ENCODE data around the gene IMP4. TPM values are rescaled to one million over a fixed set of nuclear protein-coding genes. Genes with fewer than 3 reads are reported as not detected.

IMP4 gene
- polyA plus RNA-seq, 3 donors: 57.6 to 81.2 (median 58.5) TPM

DNA sequence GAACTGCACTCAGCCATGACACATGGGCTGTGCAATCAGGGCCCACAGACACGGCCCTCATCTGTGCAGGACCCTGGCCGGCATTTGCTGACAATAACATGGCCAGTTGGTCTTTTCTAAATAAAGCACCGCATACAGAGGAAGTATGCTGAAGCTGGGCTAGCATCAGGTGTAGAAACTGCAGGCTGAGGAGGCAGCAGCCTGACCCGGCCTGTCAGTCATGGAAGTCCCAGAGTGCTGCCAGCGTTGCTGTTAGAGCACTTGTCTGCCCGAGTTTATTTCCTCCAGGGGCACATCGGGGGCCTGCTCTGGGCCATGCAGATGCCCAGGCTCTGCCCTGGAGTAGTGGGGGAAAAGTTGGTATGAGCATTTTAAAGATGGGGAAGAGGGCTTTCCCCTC, 9.0 kb downstream of the IMP4 start:
- H3K27me3 ChIP-seq (ENCODE audit: control insufficient read depth in 2 of 2, insufficient read depth in 2 of 2, low read length in 2 of 2): no peaks in the 10 kb centered on the region
- H3K36me3 ChIP-seq (replicated peaks in 1 of 2; ENCODE audit: control insufficient read depth in 1 of 2, insufficient read depth in 2 of 2, low read length in 2 of 2): peaks cover 19 to 24% of the 10 kb centered on the region in 2 donors
- peaks cover 7% of the 10 kb centered on the region for H3K79me2 ChIP-seq (ENCODE audit: insufficient read depth, low read length)
- 40% methylated on average over 6 of the region's 7 CpGs for WGBS (ENCODE audit: insufficient coverage)
- Mint-ChIP-seq H3K36me3 (peaks cover 27 to 30% of the 10 kb centered on the region in 2 donors), H3K27me3 (ENCODE audit: low read depth in 3 of 3) (peaks cover 0 to 2% (median 0%) of the 10 kb centered on the region in 3 donors), H3K4me1 (peaks cover 41% of the 10 kb centered on the region), H3K27ac (peak overlapping the region in 2 of 7 donors; percentile 76), H3K9me3 (peaks cover 0 to 2% (median 0%) of the 10 kb centered on the region in 7 donors), H3K4me3 (no peak overlapping the region)
- H3K4me1 ChIP-seq (ENCODE audit: control insufficient read depth in 1 of 2, insufficient read depth in 2 of 2, low read length in 2 of 2): peaks cover 34 to 46% of the 10 kb centered on the region in 2 donors
- intact Hi-C loops (cut with micrococcal nuclease): no loop called here
- H3K9ac ChIP-seq (ENCODE audit: insufficient read depth, low read length, poor library complexity, severe bottlenecking): no peak overlapping the region
- H2AFZ ChIP-seq (ENCODE audit: insufficient read depth, low read depth, low read length, poor library complexity, severe bottlenecking): no peak overlapping the region
- no peak for DNase-seq
- TF ChIP-seq, protein P1, sequence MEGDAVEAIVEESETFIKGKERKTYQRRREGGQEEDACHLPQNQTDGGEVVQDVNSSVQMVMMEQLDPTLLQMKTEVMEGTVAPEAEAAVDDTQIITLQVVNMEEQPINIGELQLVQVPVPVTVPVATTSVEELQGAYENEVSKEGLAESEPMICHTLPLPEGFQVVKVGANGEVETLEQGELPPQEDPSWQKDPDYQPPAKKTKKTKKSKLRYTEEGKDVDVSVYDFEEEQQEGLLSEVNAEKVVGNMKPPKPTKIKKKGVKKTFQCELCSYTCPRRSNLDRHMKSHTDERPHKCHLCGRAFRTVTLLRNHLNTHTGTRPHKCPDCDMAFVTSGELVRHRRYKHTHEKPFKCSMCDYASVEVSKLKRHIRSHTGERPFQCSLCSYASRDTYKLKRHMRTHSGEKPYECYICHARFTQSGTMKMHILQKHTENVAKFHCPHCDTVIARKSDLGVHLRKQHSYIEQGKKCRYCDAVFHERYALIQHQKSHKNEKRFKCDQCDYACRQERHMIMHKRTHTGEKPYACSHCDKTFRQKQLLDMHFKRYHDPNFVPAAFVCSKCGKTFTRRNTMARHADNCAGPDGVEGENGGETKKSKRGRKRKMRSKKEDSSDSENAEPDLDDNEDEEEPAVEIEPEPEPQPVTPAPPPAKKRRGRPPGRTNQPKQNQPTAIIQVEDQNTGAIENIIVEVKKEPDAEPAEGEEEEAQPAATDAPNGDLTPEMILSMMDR (IDR thresholded peaks at IDR 0.05): no peak
- H4K20me1 ChIP-seq (ENCODE audit: insufficient read depth, low read length): peaks cover 8% of the 10 kb centered on the region
- no peak overlapping the region for H3K4me2 ChIP-seq (replicated peaks; ENCODE audit: extremely low read depth, low read length, poor library complexity, severe bottlenecking)
- peak overlapping the region in 1 of 3 experiments; percentile 42 for H3K4me3 ChIP-seq (replicated peaks in 1 of 3; ENCODE audit: low read depth in 2 of 3, low read length in 3 of 3)
- H3K9me3 ChIP-seq (replicated peaks in 1 of 2; ENCODE audit: control insufficient read depth in 1 of 2, insufficient read depth in 1 of 2, low read length in 2 of 2): no peaks in the 10 kb centered on the region
- H3K27ac ChIP-seq (ENCODE audit: low read depth in 1 of 2, low read length in 2 of 2): peak overlapping the region in 1 of 2 donors; percentile 41

DNA sequence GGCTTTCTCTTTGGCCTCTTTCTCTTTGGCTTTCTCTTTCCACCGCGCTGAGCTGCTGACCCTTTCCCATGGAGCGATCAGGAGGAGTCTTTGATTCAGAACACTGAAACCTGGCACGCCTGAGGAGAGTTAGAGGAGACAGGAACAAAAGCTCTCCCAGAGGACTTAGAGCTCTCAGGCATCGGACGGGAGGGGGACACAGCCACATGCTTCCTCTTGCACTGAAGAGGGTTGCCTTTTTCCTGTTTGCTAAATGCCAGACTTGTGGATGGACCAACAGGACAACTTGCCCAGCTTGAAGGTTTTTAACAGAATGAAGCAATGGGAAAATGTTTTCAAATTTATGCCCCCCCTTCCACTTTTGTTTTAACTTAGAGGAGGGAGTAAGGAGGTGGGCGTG, 9.5 kb downstream of the IMP4 start:
- Mint-ChIP-seq H3K4me1 (peaks cover 45% of the 10 kb centered on the region), H3K27me3 (ENCODE audit: low read depth in 3 of 3) (peaks cover 0 to 2% (median 0%) of the 10 kb centered on the region in 3 donors), H3K9me3 (peaks cover 0 to 2% (median 0%) of the 10 kb centered on the region in 7 donors), H3K27ac (peak overlapping the region in 2 of 7 donors; percentile 25 to 67), H3K4me3 (peak overlapping the region; percentile 2 to 70), H3K36me3 (peaks cover 22 to 24% of the 10 kb centered on the region in 2 donors)
- Histone ChIP-seq H3K36me3 (replicated peaks in 1 of 2; ENCODE audit: control insufficient read depth in 1 of 2, insufficient read depth in 2 of 2, low read length in 2 of 2) (peaks cover 14 to 19% of the 10 kb centered on the region in 2 donors), H3K4me2 (replicated peaks; ENCODE audit: extremely low read depth, low read length, poor library complexity, severe bottlenecking) (peak overlapping the region; percentile 39), H3K27ac (ENCODE audit: low read depth in 1 of 2, low read length in 2 of 2) (peak overlapping the region in 1 of 2 donors; percentile 41), H3K9ac (ENCODE audit: insufficient read depth, low read length, poor library complexity, severe bottlenecking) (no peak overlapping the region), H3K4me3 (replicated peaks in 1 of 3; ENCODE audit: low read depth in 2 of 3, low read length in 3 of 3) (peak overlapping the region in 1 of 3 experiments; percentile 42), H3K27me3 (ENCODE audit: control insufficient read depth in 2 of 2, insufficient read depth in 2 of 2, low read length in 2 of 2) (no peaks in the 10 kb centered on the region), H4K20me1 (ENCODE audit: insufficient read depth, low read length) (peaks cover 8% of the 10 kb centered on the region), H3K4me1 (ENCODE audit: control insufficient read depth in 1 of 2, insufficient read depth in 2 of 2, low read length in 2 of 2) (peaks cover 39 to 51% of the 10 kb centered on the region in 2 donors), H3K79me2 (ENCODE audit: insufficient read depth, low read length) (peaks cover 13% of the 10 kb centered on the region), H3K9me3 (replicated peaks in 1 of 2; ENCODE audit: control insufficient read depth in 1 of 2, insufficient read depth in 1 of 2, low read length in 2 of 2) (no peaks in the 10 kb centered on the region), H2AFZ (ENCODE audit: insufficient read depth, low read depth, low read length, poor library complexity, severe bottlenecking) (no peak overlapping the region)
- WGBS (ENCODE audit: insufficient coverage): 17% methylated on average over 1 of the region's 7 CpGs
- TF ChIP-seq, protein P1 (IDR thresholded peaks at IDR 0.05): no peak
- intact Hi-C loops (cut with micrococcal nuclease): no loop called here
- DNase-seq: no peak

Measured in CD14-positive monocyte (primary cell).